Endodermal cell (in vitro differentiated cells): ENCODE data around the gene GRM7. TPM values are rescaled to one million over a fixed set of nuclear protein-coding genes. Genes with fewer than 3 reads are reported as not detected.

Experiments
- DNase-seq: peaks from one replicate; pipeline ENCODE4 v3.0.0-alpha.2; 2017
- H3K27ac ChIP-seq: 2 replicates; pipeline ENCODE4 v1.5.1; 2013; ENCODE audit warnings: mild to moderate bottlenecking, low read depth, low read length, moderate library complexity
- H3K27me3 ChIP-seq: 2 replicates; pipeline ENCODE4 v1.6.1; 2013; ENCODE audit warnings: mild to moderate bottlenecking, low read length, moderate library complexity; ENCODE audit not compliant: insufficient read depth, control insufficient read depth, poor library complexity, severe bottlenecking
- H3K36me3 ChIP-seq: 2 replicates; pipeline ENCODE4 v1.7.0; 2013; ENCODE audit warnings: mild to moderate bottlenecking, low read length, moderate library complexity; ENCODE audit not compliant: control insufficient read depth, insufficient read depth
- H3K4me1 ChIP-seq: one replicate; pipeline ENCODE4 v1.7.0; 2013; ENCODE audit warnings: low read length; ENCODE audit not compliant: control insufficient read depth, insufficient read depth
- H3K4me3 ChIP-seq: 2 replicates; pipeline ENCODE4 v1.5.1; 2013; ENCODE audit warnings: mild to moderate bottlenecking, low read length, moderate library complexity
- H3K9ac ChIP-seq: 2 replicates; pipeline ENCODE4 v1.6.1; 2013; ENCODE audit warnings: mild to moderate bottlenecking, low read length, moderate library complexity; ENCODE audit not compliant: poor library complexity, severe bottlenecking; ENCODE audit errors: extremely low read depth
- H3K9me3 ChIP-seq: 2 replicates; pipeline ENCODE4 v1.6.1; 2013; ENCODE audit warnings: mild to moderate bottlenecking, low read length, moderate library complexity; ENCODE audit not compliant: control insufficient read depth
- H3K27ac Mint-ChIP-seq: 2 replicates; pipeline ENCODE4 v1.8.0; 2020; ENCODE audit warnings: mixed read lengths
- H3K27me3 Mint-ChIP-seq: 2 replicates; pipeline ENCODE4 v1.8.0; 2021; ENCODE audit warnings: mild to moderate bottlenecking, mixed read lengths; ENCODE audit not compliant: insufficient read depth
- H3K36me3 Mint-ChIP-seq: 2 replicates; pipeline ENCODE4 v1.8.0; 2020; ENCODE audit warnings: low read depth, mixed read lengths
- H3K4me1 Mint-ChIP-seq: 2 replicates; pipeline ENCODE4 v1.8.0; 2020; ENCODE audit warnings: mixed read lengths
- H3K4me3 Mint-ChIP-seq: 2 replicates; pipeline ENCODE4 v1.8.0; 2020; ENCODE audit warnings: mild to moderate bottlenecking, moderate library complexity, mixed read lengths
- H3K9me3 Mint-ChIP-seq: 2 replicates; pipeline ENCODE4 v1.8.0; 2020; ENCODE audit warnings: mild to moderate bottlenecking, mixed read lengths
- WGBS, 2 experiments: methylation state at CpG; one replicate each; pipeline versions ENCODE4 v1.1.5 to v1.1.7; 2013; ENCODE audit warnings: missing lambda C conversion rate in 2 of 2, mixed read lengths in 1 of 2; ENCODE audit not compliant: insufficient coverage in 1 of 2, insufficient read length in 1 of 2; 5-methylcytosine and 5-hydroxymethylcytosine counted together
- total RNA-seq, 2 donors: library from RNA; stranded (reverse); fragmentation: NEBNext Ultra II Directional in 1 of 2; extraction: Animal tissue kit (Norgen Biotek cat#: 25700) in 1 of 2; gene quantifications; 2 replicates in 1 of 2; 3 replicates in 1 of 2; pipeline ENCODE4 v1.2.1, GENCODE V29; 2021
- TF ChIP-seq, protein P1 (sequence below): fragments of 200-600 bp; sonication (generic); conservative IDR thresholded peaks from 2 replicates; pipeline ENCODE4 v1.5.0; 2021; ENCODE audit warnings: antibody characterized with exemption, mild to moderate bottlenecking

GRM7 gene
- total RNA-seq, 2 donors from 2014 or later: 0.11 to 0.73 TPM

DNA sequence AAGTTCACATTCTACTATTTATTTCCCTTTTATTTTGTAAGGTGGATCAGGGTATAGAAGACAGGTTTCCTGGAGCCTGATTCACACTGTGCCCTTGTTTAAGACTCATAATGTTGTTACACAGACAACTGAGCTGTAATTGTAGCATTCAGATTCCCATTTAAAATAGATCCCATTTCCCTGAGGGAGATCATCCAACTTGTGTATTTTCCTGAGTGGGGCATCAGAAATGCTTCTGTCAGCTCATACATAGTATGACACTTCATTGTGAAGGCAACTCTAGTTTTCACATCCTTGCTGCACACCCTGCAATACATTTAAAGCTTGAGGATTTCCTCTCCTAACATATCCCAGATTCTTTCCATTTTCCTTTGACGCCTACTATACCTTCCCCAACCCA lies 659.7 kb downstream of the GRM7 start:
- Mint-ChIP-seq H3K36me3 (no peaks in the 10 kb centered on the region), H3K27ac (no peak overlapping the region), H3K27me3 (no peaks in the 10 kb centered on the region), H3K4me3 (no peak overlapping the region), H3K9me3 (peaks cover 14% of the 10 kb centered on the region), H3K4me1 (peaks cover 6% of the 10 kb centered on the region)
- Histone ChIP-seq H3K27me3 (no peaks in the 10 kb centered on the region), H3K9me3 (peaks cover 3% of the 10 kb centered on the region), H3K4me1 (no peaks in the 10 kb centered on the region), H3K36me3 (no peaks in the 10 kb centered on the region), H3K27ac (no peak overlapping the region), H3K9ac (no peak overlapping the region), H3K4me3 (no peak overlapping the region)
- no peak for DNase-seq
- WGBS, 2 experiments: 71% methylated on average over 1 of the region's 1 CpG; no CpG with 5 or more reads in 1 of the 2 experiments
- TF ChIP-seq, protein P1, sequence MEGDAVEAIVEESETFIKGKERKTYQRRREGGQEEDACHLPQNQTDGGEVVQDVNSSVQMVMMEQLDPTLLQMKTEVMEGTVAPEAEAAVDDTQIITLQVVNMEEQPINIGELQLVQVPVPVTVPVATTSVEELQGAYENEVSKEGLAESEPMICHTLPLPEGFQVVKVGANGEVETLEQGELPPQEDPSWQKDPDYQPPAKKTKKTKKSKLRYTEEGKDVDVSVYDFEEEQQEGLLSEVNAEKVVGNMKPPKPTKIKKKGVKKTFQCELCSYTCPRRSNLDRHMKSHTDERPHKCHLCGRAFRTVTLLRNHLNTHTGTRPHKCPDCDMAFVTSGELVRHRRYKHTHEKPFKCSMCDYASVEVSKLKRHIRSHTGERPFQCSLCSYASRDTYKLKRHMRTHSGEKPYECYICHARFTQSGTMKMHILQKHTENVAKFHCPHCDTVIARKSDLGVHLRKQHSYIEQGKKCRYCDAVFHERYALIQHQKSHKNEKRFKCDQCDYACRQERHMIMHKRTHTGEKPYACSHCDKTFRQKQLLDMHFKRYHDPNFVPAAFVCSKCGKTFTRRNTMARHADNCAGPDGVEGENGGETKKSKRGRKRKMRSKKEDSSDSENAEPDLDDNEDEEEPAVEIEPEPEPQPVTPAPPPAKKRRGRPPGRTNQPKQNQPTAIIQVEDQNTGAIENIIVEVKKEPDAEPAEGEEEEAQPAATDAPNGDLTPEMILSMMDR: no peak

DNA sequence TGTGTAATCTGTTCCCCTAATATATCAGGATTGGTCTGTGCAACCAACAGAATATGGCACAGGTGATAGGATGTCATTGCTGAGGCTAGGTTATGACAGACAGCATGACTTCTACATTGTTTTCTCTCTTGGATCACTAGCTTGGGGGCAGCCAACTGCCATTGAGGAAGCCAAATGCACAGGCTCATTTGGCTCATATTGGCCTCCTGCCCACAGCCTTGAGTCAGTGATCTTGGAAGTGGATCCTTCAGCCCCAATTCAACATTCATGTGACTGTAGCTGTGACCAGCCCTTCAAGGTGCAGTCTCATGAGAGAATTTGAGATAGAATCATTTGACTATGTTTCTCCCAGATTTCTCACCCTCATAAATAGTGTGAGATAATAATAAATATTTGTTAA lies 675.6 kb downstream of the GRM7 start:
- no peak overlapping the region for H3K4me3 ChIP-seq
- Mint-ChIP-seq H3K4me3 (no peak overlapping the region), H3K27ac (no peak overlapping the region), H3K36me3 (no peaks in the 10 kb centered on the region), H3K9me3 (no peaks in the 10 kb centered on the region), H3K27me3 (no peaks in the 10 kb centered on the region), H3K4me1 (peaks cover 13% of the 10 kb centered on the region)
- no peaks in the 10 kb centered on the region for H3K4me1 ChIP-seq
- H3K27me3 ChIP-seq: no peaks in the 10 kb centered on the region
- H3K9me3 ChIP-seq: no peaks in the 10 kb centered on the region
- H3K36me3 ChIP-seq: no peaks in the 10 kb centered on the region
- H3K9ac ChIP-seq: no peak overlapping the region
- no peak for DNase-seq
- no peak overlapping the region for H3K27ac ChIP-seq
- TF ChIP-seq, protein P1: no peak

DNA sequence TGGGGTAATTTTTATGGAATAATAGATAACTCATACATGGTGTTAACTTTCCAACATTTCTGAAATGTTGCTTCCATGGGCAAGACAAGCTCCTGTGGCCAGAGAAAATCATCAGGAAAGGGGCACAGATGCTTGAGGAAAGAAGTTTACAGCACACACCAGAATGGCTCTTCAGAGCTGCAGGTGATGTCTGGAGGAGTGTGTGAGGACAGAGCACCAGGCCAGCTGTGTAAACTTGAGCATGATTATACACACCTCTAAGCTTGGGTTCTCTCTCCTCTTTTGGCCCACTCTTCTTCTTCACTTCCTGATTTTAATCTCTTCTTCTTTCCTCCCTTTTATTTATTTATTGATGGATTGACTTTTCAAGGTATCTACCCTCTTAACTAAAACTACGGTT lies 676.0 kb downstream of the GRM7 start:
- TF ChIP-seq, protein P1: no peak
- H3K4me1 Mint-ChIP-seq: peaks cover 10% of the 10 kb centered on the region
- no peaks in the 10 kb centered on the region for H3K36me3 Mint-ChIP-seq
- no peak overlapping the region for H3K9ac ChIP-seq
- no peaks in the 10 kb centered on the region for H3K9me3 ChIP-seq
- no peaks in the 10 kb centered on the region for H3K9me3 Mint-ChIP-seq
- H3K27ac Mint-ChIP-seq: no peak overlapping the region
- DNase-seq: no peak
- H3K27ac ChIP-seq: no peak overlapping the region
- no peaks in the 10 kb centered on the region for H3K27me3 Mint-ChIP-seq
- no peaks in the 10 kb centered on the region for H3K4me1 ChIP-seq
- H3K4me3 Mint-ChIP-seq: no peak overlapping the region
- 100% methylated on average over 1 of the region's 1 CpG; no CpG with 5 or more reads in 1 of the 2 experiments for WGBS, 2 experiments
- H3K36me3 ChIP-seq: no peaks in the 10 kb centered on the region
- no peaks in the 10 kb centered on the region for H3K27me3 ChIP-seq
- no peak overlapping the region for H3K4me3 ChIP-seq
